Mesenchymal stem cell (in vitro differentiated cells and primary cell): ENCODE measurements around the gene TSHZ1.

ENCODE experiments used
- DNase-seq: peaks from one replicate; pipeline ENCODE4 v3.0.0-alpha.2; 2013
- H2AFZ ChIP-seq: one replicate; pipeline ENCODE4 v1.6.1; 2013; ENCODE audit warnings: low read depth, mild to moderate bottlenecking, control low read depth, inconsistent platforms, low read length, moderate library complexity
- H2AK5ac ChIP-seq: 2 replicates; pipeline ENCODE4 v1.6.1; 2013; ENCODE audit warnings: low read length, moderate library complexity, mild to moderate bottlenecking, inconsistent platforms; ENCODE audit not compliant: severe bottlenecking
- H2BK120ac ChIP-seq: one replicate; pipeline ENCODE4 v1.6.1; 2013; ENCODE audit warnings: low read depth, mild to moderate bottlenecking, inconsistent platforms, low read length, moderate library complexity
- H2BK12ac ChIP-seq, 2 experiments: one replicate each; pipeline ENCODE4 v1.6.1; 2013; ENCODE audit warnings: inconsistent platforms in 2 of 2, low read length in 2 of 2, mild to moderate bottlenecking in 2 of 2, moderate library complexity in 2 of 2, control low read depth in 1 of 2
- H2BK15ac ChIP-seq: one replicate; pipeline ENCODE4 v1.6.1; 2013; ENCODE audit warnings: mild to moderate bottlenecking, low read depth, inconsistent platforms; ENCODE audit not compliant: poor library complexity, severe bottlenecking
- H2BK5ac ChIP-seq: 2 replicates; pipeline ENCODE4 v1.6.1; 2013; ENCODE audit warnings: low read depth, mild to moderate bottlenecking, low read length, control low read depth, inconsistent platforms; ENCODE audit not compliant: poor library complexity, severe bottlenecking
- H3K14ac ChIP-seq, 2 experiments: one replicate each; pipeline ENCODE4 v1.6.1; 2013; ENCODE audit warnings: inconsistent platforms in 2 of 2, low read length in 2 of 2, control low read depth in 1 of 2, mild to moderate bottlenecking in 1 of 2, moderate library complexity in 1 of 2
- H3K18ac ChIP-seq, 2 experiments: one replicate each; pipeline ENCODE4 v1.6.1; 2013; ENCODE audit warnings: inconsistent platforms in 2 of 2, low read length in 2 of 2, control low read depth in 1 of 2, low read depth in 1 of 2, mild to moderate bottlenecking in 1 of 2
- H3K23ac ChIP-seq, 2 experiments: one replicate each; pipeline ENCODE4 v1.6.1; 2013; ENCODE audit warnings: inconsistent platforms in 2 of 2, low read length in 2 of 2, mild to moderate bottlenecking in 2 of 2, moderate library complexity in 2 of 2, control low read depth in 1 of 2
- H3K27ac ChIP-seq: 2 replicates; pipeline ENCODE4 v1.5.1; 2013; ENCODE audit warnings: mild to moderate bottlenecking, moderate library complexity, low read length, control low read depth, inconsistent platforms; ENCODE audit not compliant: poor library complexity, severe bottlenecking
- H3K27me3 ChIP-seq, 2 experiments: 2 replicates each; pipeline versions ENCODE4 v1.6.1 to v1.7.0; 2013; ENCODE audit warnings: low read length in 2 of 2, mild to moderate bottlenecking in 2 of 2, moderate library complexity in 2 of 2, control low read depth in 1 of 2, inconsistent platforms in 1 of 2; ENCODE audit not compliant: control insufficient read depth in 1 of 2, insufficient read depth in 1 of 2
- H3K36me3 ChIP-seq, 2 experiments: 2 replicates each; pipeline versions ENCODE4 v1.6.1 to v1.7.0; 2013; ENCODE audit warnings: low read length in 2 of 2, control low read depth in 1 of 2, inconsistent platforms in 1 of 2, low read depth in 1 of 2, mild to moderate bottlenecking in 1 of 2; ENCODE audit not compliant: insufficient read depth in 2 of 2, control insufficient read depth in 1 of 2
- H3K4ac ChIP-seq, 2 experiments: one replicate each; pipeline ENCODE4 v1.6.1; 2013; ENCODE audit warnings: inconsistent platforms in 2 of 2, low read length in 2 of 2, mild to moderate bottlenecking in 2 of 2, moderate library complexity in 2 of 2, control low read depth in 1 of 2, low read depth in 1 of 2
- H3K4me1 ChIP-seq: 2 replicates; pipeline ENCODE4 v1.6.1; 2013; ENCODE audit warnings: low read depth, low read length, control low read depth; ENCODE audit not compliant: control insufficient read depth, insufficient read depth
- H3K4me2 ChIP-seq: 2 replicates; pipeline ENCODE4 v1.6.1; 2013; ENCODE audit warnings: low read length, mild to moderate bottlenecking, inconsistent platforms; ENCODE audit not compliant: poor library complexity, severe bottlenecking
- H3K4me3 ChIP-seq, 2 experiments: 2 replicates each; pipeline versions ENCODE4 v1.5.1 to v1.7.0; 2013; ENCODE audit warnings: low read length in 2 of 2, mild to moderate bottlenecking in 2 of 2, control low read depth in 1 of 2, low read depth in 1 of 2; ENCODE audit not compliant: insufficient read depth in 1 of 2
- H3K79me1 ChIP-seq: replicated peaks from 2 replicates; pipeline ENCODE4 v1.6.1; 2013; ENCODE audit warnings: mild to moderate bottlenecking, control low read depth, low read length, inconsistent platforms; ENCODE audit not compliant: poor library complexity, severe bottlenecking
- H3K9ac ChIP-seq: 2 replicates; pipeline ENCODE4 v1.7.0; 2013; ENCODE audit warnings: mild to moderate bottlenecking, low read length, moderate library complexity
- H3K9me3 ChIP-seq: 2 replicates; pipeline ENCODE4 v1.7.0; 2013; ENCODE audit warnings: mild to moderate bottlenecking, low read length; ENCODE audit not compliant: control insufficient read depth
- H4K8ac ChIP-seq: one replicate; pipeline ENCODE4 v1.6.1; 2013; ENCODE audit warnings: inconsistent platforms, mild to moderate bottlenecking, low read length, moderate library complexity
- H4K91ac ChIP-seq: one replicate; pipeline ENCODE4 v1.6.1; 2013; ENCODE audit warnings: mild to moderate bottlenecking, low read length, inconsistent platforms
- WGBS: methylation state at CpG from one replicate; pipeline ENCODE4 v1.1.7; 2013; ENCODE audit warnings: mixed read lengths; 5-methylcytosine and 5-hydroxymethylcytosine counted together

Gene TSHZ1

DNA sequence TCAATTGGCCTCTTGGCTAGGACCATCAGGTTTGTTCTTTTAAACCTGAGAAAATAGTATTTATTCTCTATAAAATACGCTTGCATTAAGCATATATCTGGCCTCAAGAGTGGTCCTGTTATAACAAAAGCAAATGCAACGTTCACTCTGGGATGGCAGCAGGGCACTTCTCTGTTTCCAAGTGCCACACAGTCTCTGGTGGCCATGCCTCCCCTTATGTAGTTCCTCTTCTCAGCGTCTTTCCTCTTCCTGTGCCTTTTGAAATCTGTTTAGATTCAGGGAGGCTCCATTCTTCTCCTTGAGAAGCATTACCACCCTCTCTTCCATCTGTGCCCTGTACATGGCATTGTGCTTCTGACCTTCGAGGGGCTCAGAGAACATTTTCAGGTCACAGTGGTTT, 51.9 kb downstream of the TSHZ1 start:
- no peak overlapping the region for H3K4me2 ChIP-seq

DNA sequence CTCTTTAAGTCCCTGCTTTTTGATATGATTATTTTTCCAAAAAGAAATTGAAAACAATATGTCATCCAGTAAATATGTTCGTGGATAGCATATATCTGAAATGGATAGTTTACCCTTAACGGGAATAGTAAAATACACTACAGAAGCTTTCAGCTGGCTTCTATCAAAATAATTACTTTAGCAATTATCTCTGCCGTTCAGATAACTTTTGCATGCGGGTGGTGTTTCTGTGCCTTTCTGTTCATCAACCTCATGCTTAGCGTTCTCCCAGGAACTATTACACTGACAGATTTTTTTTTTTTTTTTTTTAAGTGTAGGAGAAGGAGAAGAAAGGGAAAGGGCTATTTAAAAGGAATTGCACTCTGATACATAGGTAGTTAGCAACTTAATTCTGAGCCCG, 53.6 kb downstream of the TSHZ1 start:
- H3K27me3 ChIP-seq = no peaks in the 10 kb centered on the region
- no peak overlapping the region for H2AK5ac ChIP-seq
- no peak overlapping the region for H2BK15ac ChIP-seq
- no peak overlapping the region for H3K4me2 ChIP-seq
- no peak overlapping the region for H2BK120ac ChIP-seq
- H3K79me1 ChIP-seq = peaks cover 7% of the 10 kb centered on the region
- no peak overlapping the region for H3K18ac ChIP-seq
- H3K36me3 ChIP-seq = peaks cover 0 to 9% of the 10 kb centered on the region in 2 experiments
- WGBS = 94% methylated on average over 5 of the region's 6 CpGs
- H4K8ac ChIP-seq = no peak overlapping the region
- H3K27ac ChIP-seq = no peak overlapping the region
- H3K4me1 ChIP-seq = peaks cover 1% of the 10 kb centered on the region
- H3K9me3 ChIP-seq = no peaks in the 10 kb centered on the region
- no peak overlapping the region for H3K14ac ChIP-seq
- H3K4ac ChIP-seq = no peak overlapping the region
- H2AFZ ChIP-seq = no peak overlapping the region
- H4K91ac ChIP-seq = no peak overlapping the region
- no peak overlapping the region for H2BK12ac ChIP-seq
- H3K9ac ChIP-seq = no peak overlapping the region
- H2BK5ac ChIP-seq = no peak overlapping the region
- no peak overlapping the region for H3K23ac ChIP-seq
- DNase-seq = no peak
- no peak overlapping the region for H3K4me3 ChIP-seq

More for the DNA sequence above, 51.9 kb downstream of the TSHZ1 start:
- H3K27ac ChIP-seq = no peak overlapping the region
- 94% methylated on average over 4 of the region's 4 CpGs for WGBS
- H4K8ac ChIP-seq = no peak overlapping the region
- H2BK5ac ChIP-seq = no peak overlapping the region
- H3K18ac ChIP-seq = no peak overlapping the region
- H2AFZ ChIP-seq = no peak overlapping the region
- peaks cover 5% of the 10 kb centered on the region for H3K79me1 ChIP-seq
- no peaks in the 10 kb centered on the region for H3K27me3 ChIP-seq
- no peak overlapping the region for H3K9ac ChIP-seq
- DNase-seq = no peak
- no peak overlapping the region for H2BK15ac ChIP-seq
- H4K91ac ChIP-seq = no peak overlapping the region
- H2AK5ac ChIP-seq = no peak overlapping the region
- no peaks in the 10 kb centered on the region for H3K4me1 ChIP-seq
- no peak overlapping the region for H3K4ac ChIP-seq
- no peak overlapping the region for H3K23ac ChIP-seq
- H3K9me3 ChIP-seq = no peaks in the 10 kb centered on the region
- H3K36me3 ChIP-seq = peaks cover 0 to 9% of the 10 kb centered on the region in 2 experiments
- H2BK12ac ChIP-seq = no peak overlapping the region
- H3K14ac ChIP-seq = no peak overlapping the region
- no peak overlapping the region for H3K4me3 ChIP-seq
- H2BK120ac ChIP-seq = no peak overlapping the region

DNA sequence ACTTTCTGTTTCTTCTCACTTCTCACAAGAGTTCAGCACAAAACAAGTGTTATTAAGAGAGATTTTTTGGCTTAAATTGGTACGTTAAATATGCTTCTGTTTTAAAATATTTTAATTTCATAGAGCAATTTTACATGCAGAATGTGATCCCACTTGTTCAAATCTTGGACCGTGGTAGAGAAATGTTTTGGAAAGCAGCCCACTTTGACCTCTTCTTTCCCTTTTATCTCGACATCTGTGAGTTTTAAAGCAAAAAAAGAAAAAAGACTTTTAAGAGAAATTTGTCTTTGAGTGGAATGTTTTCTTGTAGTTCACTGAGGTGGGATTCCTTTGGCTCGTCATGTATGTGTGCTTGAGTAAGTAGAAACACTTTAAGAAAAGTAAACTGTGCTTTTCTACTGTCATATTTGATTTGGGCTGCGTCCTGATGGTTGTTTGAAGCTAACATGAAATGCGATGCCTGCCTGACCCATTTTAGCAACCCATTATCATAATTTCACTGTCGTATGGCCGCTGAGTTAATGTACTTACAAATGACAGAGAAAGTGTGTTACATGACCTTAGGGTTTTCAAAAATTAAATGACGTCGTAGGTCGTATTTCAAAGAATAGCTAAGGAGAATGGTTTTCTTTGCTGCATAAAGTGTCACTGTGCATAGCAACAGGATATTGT, 54.5 kb downstream of the TSHZ1 start:
- no peak overlapping the region for H4K91ac ChIP-seq
- WGBS = 90% methylated on average over 10 of the region's 11 CpGs
- H3K9me3 ChIP-seq = no peaks in the 10 kb centered on the region
- H2AFZ ChIP-seq = no peak overlapping the region
- no peak overlapping the region for H3K4me3 ChIP-seq
- no peak overlapping the region for H3K9ac ChIP-seq
- no peak overlapping the region for H3K4me2 ChIP-seq
- H2AK5ac ChIP-seq = no peak overlapping the region
- H3K18ac ChIP-seq = no peak overlapping the region
- H3K4me1 ChIP-seq = peaks cover 2% of the 10 kb centered on the region
- H2BK120ac ChIP-seq = no peak overlapping the region
- H3K27ac ChIP-seq = no peak overlapping the region
- no peak overlapping the region for H2BK5ac ChIP-seq
- no peak overlapping the region for H4K8ac ChIP-seq
- H3K4ac ChIP-seq = no peak overlapping the region
- no peak overlapping the region for H3K23ac ChIP-seq
- peaks cover 9% of the 10 kb centered on the region for H3K79me1 ChIP-seq
- no peak overlapping the region for H3K14ac ChIP-seq
- no peak for DNase-seq
- no peak overlapping the region for H2BK12ac ChIP-seq
- no peak overlapping the region for H2BK15ac ChIP-seq
- H3K27me3 ChIP-seq = no peaks in the 10 kb centered on the region
- peaks cover 0 to 9% of the 10 kb centered on the region in 2 experiments for H3K36me3 ChIP-seq

DNA sequence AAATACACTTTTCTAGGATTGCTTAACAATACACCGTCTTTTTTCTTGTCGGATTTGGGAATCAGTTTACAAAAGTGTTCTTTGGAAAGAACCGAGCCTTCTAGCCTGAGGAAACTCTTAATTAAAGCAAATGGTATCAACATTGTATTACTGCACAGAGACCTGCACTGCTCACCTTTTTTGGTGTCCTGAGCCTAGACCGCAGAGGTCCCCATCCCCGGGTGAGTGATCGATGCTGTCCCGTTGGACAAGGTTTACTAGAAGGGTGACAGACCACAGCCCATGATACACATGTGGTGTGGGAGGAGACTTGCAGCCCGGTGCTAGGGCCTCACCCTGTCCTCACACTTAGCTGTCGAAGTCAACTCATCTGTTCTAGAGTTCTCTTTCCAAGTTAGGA, 55.3 kb downstream of the TSHZ1 start:
- no peak overlapping the region for H3K27ac ChIP-seq
- H3K4me2 ChIP-seq = no peak overlapping the region
- peaks cover 0 to 8% of the 10 kb centered on the region in 2 experiments for H3K36me3 ChIP-seq
- H3K9ac ChIP-seq = no peak overlapping the region
- no peak overlapping the region for H3K4ac ChIP-seq
- no peak overlapping the region for H2AK5ac ChIP-seq
- no peaks in the 10 kb centered on the region for H3K9me3 ChIP-seq
- H3K79me1 ChIP-seq = peaks cover 9% of the 10 kb centered on the region
- H3K4me1 ChIP-seq = peaks cover 2% of the 10 kb centered on the region
- no peak overlapping the region for H4K8ac ChIP-seq
- DNase-seq = no peak
- H2BK12ac ChIP-seq = no peak overlapping the region
- H2BK120ac ChIP-seq = no peak overlapping the region
- H3K27me3 ChIP-seq = no peaks in the 10 kb centered on the region
- H3K4me3 ChIP-seq = no peak overlapping the region
- no peak overlapping the region for H3K23ac ChIP-seq
- WGBS = 92% methylated on average over 9 of the region's 9 CpGs
- H2BK5ac ChIP-seq = no peak overlapping the region
- no peak overlapping the region for H3K14ac ChIP-seq
- no peak overlapping the region for H4K91ac ChIP-seq
- no peak overlapping the region for H2AFZ ChIP-seq
- H3K18ac ChIP-seq = no peak overlapping the region
- no peak overlapping the region for H2BK15ac ChIP-seq
